CD4-positive, alpha-beta T cell treated with Interleukin-15 for 1 hour (primary cell): ENCODE results near the gene DIDO1.

Experiments used
- DNase-seq: peaks from one replicate; pipeline ENCODE4 v3.0.0-alpha.2; 2020

Gene DIDO1

GRCh38 chr20:62907384-62908317 is 18.7 kb downstream of the DIDO1 start:
- DNase-seq = peak; percentile 37

GRCh38 chr20:62906647-62907375 is 19.5 kb downstream of the DIDO1 start:
- DNase-seq = no peak

- DNase-seq = no peak
Observed at GRCh38 chr20:62906209-62906608, 20.1 kb downstream of the DIDO1 start.

- DNase-seq = no peak
Observed at GRCh38 chr20:62905536-62906117, 20.7 kb downstream of the DIDO1 start.

GRCh38 chr20:62902926-62903615 is 23.2 kb downstream of the DIDO1 start:
- no peak for DNase-seq

GRCh38 chr20:62901891-62902290 is 24.4 kb downstream of the DIDO1 start:
- no peak for DNase-seq

- no peak for DNase-seq
Observed at GRCh38 chr20:62900692-62901584, 25.4 kb downstream of the DIDO1 start.

GRCh38 chr20:62900052-62900691 is 26.1 kb downstream of the DIDO1 start:
- peak; percentile 73 for DNase-seq

- no peak for DNase-seq
Observed at GRCh38 chr20:62899633-62900051, 26.7 kb downstream of the DIDO1 start.

- DNase-seq = no peak
Observed at GRCh38 chr20:62898970-62899632, 27.2 kb downstream of the DIDO1 start.

GRCh38 chr20:62898093-62898964 is 28.0 kb downstream of the DIDO1 start:
- DNase-seq = no peak

GRCh38 chr20:62897666-62898065 is 28.6 kb downstream of the DIDO1 start:
- no peak for DNase-seq

- no peak for DNase-seq
Observed at GRCh38 chr20:62896526-62896925, 29.8 kb downstream of the DIDO1 start.

- DNase-seq = no peak
Observed at GRCh38 chr20:62895539-62895938, 30.8 kb downstream of the DIDO1 start.

- no peak for DNase-seq
Observed at GRCh38 chr20:62894261-62894660, 32.0 kb downstream of the DIDO1 start.

GRCh38 chr20:62893700-62894099 is 32.6 kb downstream of the DIDO1 start:
- DNase-seq = no peak

- peak; percentile 37 for DNase-seq
Observed at GRCh38 chr20:62892348-62893304, 33.7 kb downstream of the DIDO1 start.

- DNase-seq = peak; percentile 36
Observed at GRCh38 chr20:62891111-62891510, 35.2 kb downstream of the DIDO1 start.

GRCh38 chr20:62890444-62890843 is 35.9 kb downstream of the DIDO1 start:
- DNase-seq = no peak
